Kidney epithelial cell (primary cell): Measurements from ENCODE around the gene GRAMD4. TPM values are rescaled to one million over a fixed set of nuclear protein-coding genes. Genes with fewer than 3 reads are reported as not detected.

ENCODE experiments used
- DNase-seq: peaks from one replicate; pipeline ENCODE4 v3.0.0-alpha.2; 2010; ENCODE audit warnings: low read depth
- H3K27me3 ChIP-seq: 2 replicates; pipeline ENCODE4 v1.6.0; 2011; ENCODE audit warnings: low read length; ENCODE audit not compliant: control insufficient read depth, insufficient read depth
- H3K36me3 ChIP-seq: 2 replicates; pipeline ENCODE4 v1.5.1; 2011; ENCODE audit warnings: low read length; ENCODE audit not compliant: control insufficient read depth, insufficient read depth
- H3K4me3 ChIP-seq: 2 replicates; pipeline ENCODE4 v1.5.1; 2011; ENCODE audit warnings: low read depth, mild to moderate bottlenecking, control low read depth, low read length
- CTCF ChIP-seq: IDR thresholded peaks from 2 replicates; pipeline ENCODE4 v1.5.1; 2011; ENCODE audit warnings: mild to moderate bottlenecking, moderate library complexity, low read length, control low read depth, inconsistent platforms; ENCODE audit not compliant: insufficient read depth, poor library complexity, severe bottlenecking
- total RNA-seq: library from RNA; depleted of rRNA; stranded (reverse); fragments of >200 nt; gene quantifications from 2 replicates; pipeline ENCODE4 v1.2.3, GENCODE V29; 2015

The GRAMD4 gene
- total RNA-seq, 1 donor from 2014 or later = 30.4 TPM

GRCh38 chr22:46613606-46614021 lies 6.6 kb upstream of the GRAMD4 start:
- DNase-seq = no peak
- no peak overlapping the region for H3K4me3 ChIP-seq
- no peaks in the 10 kb centered on the region for H3K36me3 ChIP-seq
- no peaks in the 10 kb centered on the region for H3K27me3 ChIP-seq
- TF ChIP-seq CTCF = no peak

GRCh38 chr22:46614025-46614931 lies 5.9 kb upstream of the GRAMD4 start:
- H3K4me3 ChIP-seq = no peak overlapping the region
- no peaks in the 10 kb centered on the region for H3K27me3 ChIP-seq
- no peak for TF ChIP-seq CTCF
- no peak for DNase-seq
- H3K36me3 ChIP-seq = no peaks in the 10 kb centered on the region

- no peak for DNase-seq
- no peaks in the 10 kb centered on the region for H3K27me3 ChIP-seq
- no peak overlapping the region for H3K4me3 ChIP-seq
- H3K36me3 ChIP-seq = no peaks in the 10 kb centered on the region
- TF ChIP-seq CTCF = no peak
Observed at GRCh38 chr22:46617207-46617985, 2.8 kb upstream of the GRAMD4 start.

GRCh38 chr22:46617986-46618647 lies 2.1 kb upstream of the GRAMD4 start:
- Histone ChIP-seq H3K36me3 (no peaks in the 10 kb centered on the region), H3K4me3 (no peak overlapping the region), H3K27me3 (no peaks in the 10 kb centered on the region)
- TF ChIP-seq CTCF = no peak
- DNase-seq = no peak

- no peak overlapping the region for H3K4me3 ChIP-seq
- no peaks in the 10 kb centered on the region for H3K36me3 ChIP-seq
- DNase-seq = no peak
- no peaks in the 10 kb centered on the region for H3K27me3 ChIP-seq
- TF ChIP-seq CTCF = no peak
Observed at GRCh38 chr22:46618667-46619066, 1.5 kb upstream of the GRAMD4 start.
